GM21526 (cell line): Measurements from ENCODE around the gene PGLYRP1.
A peak's percentile ranks its signal among the peaks of the same experiment; 100 is the strongest.

Experiments
- ATAC-seq: cut with Tn5 transposase; IDR thresholded peaks from one replicate; pipeline ENCODE4 v1.9.1; 2021; ENCODE audit warnings: moderate library complexity; ENCODE audit not compliant: unreplicated experiment, low FRiP score

The PGLYRP1 gene

GRCh38 chr19:46006411-46006810 is 16.4 kb downstream of the PGLYRP1 start:
- no peak for ATAC-seq

DNA sequence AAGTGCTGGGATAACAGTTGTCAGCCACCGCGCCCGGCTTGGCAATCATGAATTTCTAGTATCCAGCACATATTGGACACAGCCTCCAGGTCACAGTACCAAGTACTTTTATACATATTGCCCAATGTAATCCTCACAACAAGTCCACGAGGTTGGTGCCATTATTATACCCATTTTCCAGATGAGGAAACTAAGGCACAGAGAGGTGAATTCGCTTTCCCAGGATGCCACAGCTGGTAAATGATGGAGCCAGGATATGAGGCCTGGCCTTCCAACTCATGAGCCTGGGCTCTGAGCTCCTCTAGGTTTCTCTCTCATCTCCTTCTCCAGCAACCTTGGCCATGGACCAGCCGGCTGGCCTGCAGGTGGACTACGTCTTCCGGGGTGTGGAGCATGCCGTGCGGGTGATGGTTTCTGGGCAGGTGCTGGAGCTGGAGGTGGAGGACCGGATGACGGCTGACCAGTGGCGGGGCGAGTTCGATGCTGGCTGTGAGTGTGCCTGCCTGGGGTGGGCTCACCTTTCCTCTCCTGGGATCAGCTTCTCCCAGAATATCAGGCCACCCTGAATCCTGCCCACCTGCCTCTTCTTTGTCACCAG is 20.1 kb downstream of the PGLYRP1 start:
- ATAC-seq: no peak

GRCh38 chr19:46000491-46001246 is 22.2 kb downstream of the PGLYRP1 start:
- ATAC-seq: no peak

GRCh38 chr19:45999653-46000121 is 23.2 kb downstream of the PGLYRP1 start:
- no peak for ATAC-seq

- no peak for ATAC-seq
These were observed 24.0 kb downstream of the PGLYRP1 start for GRCh38 chr19:45998834-45999233.

GRCh38 chr19:45996933-45997332 is 25.9 kb downstream of the PGLYRP1 start:
- ATAC-seq: no peak

DNA sequence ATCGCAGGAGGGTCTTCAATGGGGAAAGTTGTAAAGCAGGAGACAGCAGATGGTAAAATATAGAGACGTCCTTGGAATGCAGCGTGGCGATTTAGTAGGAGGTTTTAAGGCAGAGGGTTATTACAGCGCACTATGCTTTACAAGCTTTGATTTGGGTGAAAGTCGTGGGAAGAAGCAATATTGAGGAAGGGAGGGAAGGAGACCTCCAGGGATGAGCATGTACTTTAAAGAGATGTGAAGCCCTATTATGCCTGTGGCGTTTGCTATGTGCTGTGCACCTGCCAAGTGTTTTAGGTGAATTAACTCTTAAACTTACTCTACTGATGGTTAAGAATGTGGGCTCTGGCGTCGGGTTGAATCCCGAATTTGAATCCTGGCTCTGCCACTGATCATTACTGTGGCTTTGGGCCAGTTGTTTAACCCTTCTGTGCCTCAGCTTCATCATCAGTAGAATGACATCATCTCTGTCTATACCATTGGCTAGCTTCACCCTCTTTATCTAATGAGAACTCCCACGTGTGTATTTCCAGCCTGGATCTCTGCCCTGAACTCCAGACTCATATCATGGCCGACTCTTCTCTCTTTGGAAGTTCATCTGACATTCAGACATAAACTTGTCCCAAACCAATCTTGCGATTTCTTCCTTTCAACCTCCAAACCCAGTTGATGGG is 27.0 kb downstream of the PGLYRP1 start:
- ATAC-seq: no peak

DNA sequence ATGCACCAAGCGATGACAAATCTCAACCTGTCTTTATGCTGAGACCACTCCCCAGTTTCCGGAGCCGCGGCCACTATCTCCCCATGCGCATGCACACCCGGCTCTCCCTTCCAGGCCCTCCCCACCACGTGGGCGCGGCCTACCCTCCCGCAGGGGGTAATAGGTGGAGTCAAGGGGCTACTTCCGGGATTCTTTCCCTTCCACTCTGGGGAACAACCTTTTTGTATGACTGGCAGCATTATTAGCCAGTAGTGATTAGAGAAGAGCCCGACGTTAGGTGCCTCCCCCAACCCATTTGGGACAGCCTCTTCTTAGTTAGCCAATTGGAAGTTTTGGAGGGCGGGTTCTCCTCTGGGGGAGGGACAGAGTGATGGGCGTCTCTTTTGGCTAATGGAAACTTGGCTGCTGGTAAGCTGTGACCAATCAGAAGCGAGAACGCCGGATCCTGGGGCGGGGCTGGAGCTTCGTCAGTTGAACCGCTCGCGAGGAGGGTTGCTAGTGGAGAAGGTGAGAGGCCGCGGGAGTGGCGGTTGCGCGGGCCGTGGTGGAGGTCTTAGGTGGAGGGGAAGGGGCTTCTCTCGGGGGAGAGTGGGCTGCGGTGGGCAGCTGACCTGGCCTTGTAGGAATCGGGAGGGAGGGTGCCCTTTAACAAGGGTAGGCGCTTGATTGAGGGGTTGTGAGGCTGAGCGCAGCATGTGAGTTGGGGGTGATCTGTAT is 27.7 kb downstream of the PGLYRP1 start, which contains the start of gene CCDC61:
CCDC61 (plus strand) TSS at position 470 of the 717 bp plus-strand sequence. CDS start 7,552 bp downstream, outside the sequence.
- ATAC-seq: peak; percentile 94

DNA sequence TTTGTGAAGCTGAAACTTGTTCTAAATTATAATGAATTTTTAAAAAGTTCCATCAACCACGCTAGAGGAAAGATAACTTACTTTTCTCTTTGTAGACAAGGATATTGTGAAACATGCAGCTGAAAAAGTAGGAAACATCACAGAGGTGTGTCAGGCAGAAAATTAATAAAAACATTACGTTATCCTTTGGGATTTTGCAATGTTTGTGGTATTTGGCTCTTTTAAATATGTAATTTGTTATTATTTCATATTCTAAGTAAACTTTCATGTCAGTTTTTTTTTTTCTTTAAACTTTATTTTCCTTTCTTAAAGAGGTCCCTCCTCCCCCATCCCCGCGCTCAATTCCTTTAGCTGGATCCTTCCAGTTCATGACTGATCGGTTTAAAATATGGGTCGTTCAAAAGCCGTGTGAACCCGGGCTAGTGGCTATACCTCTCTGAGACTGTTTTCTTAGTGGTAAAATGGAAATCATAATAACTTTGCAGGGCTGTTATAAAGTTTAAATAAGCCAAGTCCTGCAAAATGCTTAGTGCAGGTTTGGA is 28.3 kb downstream of the PGLYRP1 start:
- no peak for ATAC-seq

- no peak for ATAC-seq
These were observed 32.6 kb downstream of the PGLYRP1 start for GRCh38 chr19:45990113-45990728.

DNA sequence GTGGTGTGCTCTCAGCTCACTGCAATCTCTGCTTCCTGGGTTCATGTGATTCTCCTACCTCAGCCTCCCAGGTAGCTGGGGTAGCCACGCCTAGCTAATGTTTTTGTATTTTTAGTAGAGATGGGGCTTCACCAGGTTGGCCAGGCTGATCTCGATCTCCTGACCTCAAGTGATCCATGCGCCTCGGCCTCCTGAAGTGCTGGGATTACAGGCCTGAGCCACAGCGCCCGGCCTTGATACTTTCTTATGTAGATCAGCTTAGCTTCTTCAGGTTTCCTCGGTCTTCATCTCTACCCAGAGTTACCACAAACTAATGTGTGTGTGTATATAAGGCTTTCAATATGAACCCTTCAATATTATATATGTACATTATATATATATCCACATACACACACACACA is 37.5 kb downstream of the PGLYRP1 start:
- ATAC-seq: no peak

DNA sequence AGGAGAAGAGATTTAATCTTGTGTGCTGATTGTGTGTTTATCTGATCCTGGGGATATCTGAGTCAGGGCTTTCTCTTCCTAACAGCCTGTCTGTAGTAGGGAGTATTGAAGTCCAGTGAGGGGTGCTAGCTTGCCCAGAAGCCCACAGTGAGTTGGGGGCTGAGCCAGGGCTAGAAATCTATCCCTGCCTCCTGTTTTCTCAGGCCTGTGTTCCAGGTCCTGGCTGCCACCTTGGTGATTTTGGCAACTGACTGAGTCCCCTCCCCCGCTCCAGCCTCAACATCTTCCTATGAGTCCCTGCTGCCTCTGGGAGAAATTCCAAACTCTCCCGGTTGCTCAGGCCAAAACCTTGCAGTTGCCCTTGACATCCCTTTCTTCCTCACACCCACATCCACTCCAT is 41.5 kb downstream of the PGLYRP1 start:
- ATAC-seq: no peak

DNA sequence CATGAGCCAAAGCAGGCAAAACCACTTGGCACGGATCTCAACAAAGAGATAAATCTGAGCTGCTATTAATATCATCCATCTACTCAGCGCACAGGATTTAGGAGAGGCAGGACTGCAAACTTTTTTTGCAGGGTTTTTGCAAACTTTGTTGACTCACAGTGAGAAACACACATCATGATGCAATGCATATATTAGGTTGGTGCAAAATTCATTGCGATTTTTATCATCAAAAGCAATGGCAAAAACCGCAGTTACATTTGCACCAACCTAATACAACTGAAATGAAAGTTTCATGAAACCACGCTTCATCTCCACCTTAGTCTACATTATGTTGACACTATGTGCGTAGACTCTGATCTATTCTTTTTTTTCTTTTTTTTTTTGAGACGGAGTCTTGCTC is 44.7 kb downstream of the PGLYRP1 start:
- no peak for ATAC-seq

DNA sequence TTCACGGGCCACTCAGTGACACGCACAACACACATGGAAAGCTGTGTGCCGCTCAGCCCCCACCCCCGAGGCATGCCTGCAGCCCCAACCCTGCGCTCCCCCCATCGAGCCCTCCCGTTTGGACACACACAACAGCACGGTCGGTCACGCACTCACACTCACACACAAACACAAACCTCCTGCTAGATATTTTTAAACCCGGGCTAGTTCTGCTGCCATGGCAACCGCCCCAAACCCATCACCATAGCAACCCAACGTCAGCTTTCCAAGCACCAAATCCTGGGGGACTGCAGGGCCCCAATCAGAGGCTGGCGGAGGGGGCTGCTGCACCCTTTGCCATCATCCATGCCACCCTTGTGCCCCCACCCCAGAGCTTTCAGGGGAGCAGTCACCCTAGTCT is 46.7 kb downstream of the PGLYRP1 start:
- no peak for ATAC-seq

GRCh38 chr19:45975306-45976070 is 47.4 kb downstream of the PGLYRP1 start:
- no peak for ATAC-seq

- no peak for ATAC-seq
These were observed 49.1 kb downstream of the PGLYRP1 start, which contains the start of gene NOVA2 for GRCh38 chr19:45973553-45974338. Gene NOVA2, minus strand, starts transcription at chr19:45973865. Its CDS starts 514 bp downstream, at chr19:45973351.

DNA sequence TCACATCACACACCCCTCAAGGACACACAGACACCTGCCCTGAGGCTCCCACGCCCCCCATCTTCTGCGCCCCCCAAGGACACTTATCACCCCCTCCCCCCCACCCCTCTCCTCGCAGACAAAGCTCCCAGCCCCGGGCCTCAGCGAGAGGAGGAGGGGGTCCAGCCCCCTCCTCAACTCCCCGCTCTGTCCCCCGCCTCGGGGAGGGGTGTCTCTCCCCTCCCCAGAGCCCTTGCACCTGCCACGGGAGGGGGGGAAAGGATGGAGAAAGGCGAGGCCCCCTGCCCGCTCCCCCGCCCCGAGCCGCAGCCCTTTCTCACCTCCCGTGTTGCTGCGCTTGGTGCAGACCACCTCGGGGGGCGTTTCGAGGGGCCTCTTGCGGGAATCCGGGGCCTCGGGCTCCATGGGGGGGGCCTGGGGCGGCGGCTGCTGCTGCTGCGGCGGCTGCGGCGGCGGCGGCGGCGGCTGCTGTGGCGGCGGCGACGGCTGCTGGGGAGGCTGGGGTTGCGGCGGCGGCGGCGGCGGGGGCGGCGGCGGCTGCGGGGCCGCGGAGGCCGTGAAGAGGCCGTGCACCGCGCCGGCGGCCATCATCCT is 49.8 kb downstream of the PGLYRP1 start:
- ATAC-seq: no peak
